ENCODE results near the gene OCIAD1. TPM values are rescaled to one million over a fixed set of nuclear protein-coding genes. Genes with fewer than 3 reads are reported as not detected.
A peak's percentile ranks its signal among the peaks of the same experiment; 100 is the strongest.
"Not testable (repeated sequence)": the region's sequence is repeated elsewhere in the genome, so short reads cannot be mapped to it uniquely, and the experiment has no call there.

OCIAD1 gene
- total RNA-seq, 8 experiments from 2014 or later, result 148 to 229 (median 187) TPM

- in situ Hi-C loops (cut with MboI; ENCODE audit: low pct_unique_long_range_greater_than_20kb in 2 of 9, low sequenced_read_pairs in 9 of 9, unreplicated experiment in 9 of 9), result no loop called here
- WGBS, 10 experiments, result 86% methylated on average over 1 of the region's 1 CpG; no CpG with 5 or more reads in 9 of the 10 experiments
- Histone ChIP-seq H3K4me3 (no peak overlapping the region), H3K4me1 (replicated peaks in 1 of 2) (no peaks in the 10 kb centered on the region), H3K27ac (no peak overlapping the region)
- peak in 2 of 8 experiments; percentile 63 to 70 for ATAC-seq (replicated peaks in 6 of 8)
Measured at GRCh38 chr4:48877827-48878535, 47.1 kb downstream of the OCIAD1 start.

- 45 to 83% (median 65%) methylated on average over 1 to 9 of the region's 9 CpGs for WGBS, 10 experiments
- peak in 1 of 8 experiments; percentile 32 for ATAC-seq (replicated peaks in 6 of 8)
- no peaks in the 10 kb centered on the region for H3K4me1 ChIP-seq (replicated peaks in 1 of 2)
- no peak overlapping the region for H3K27ac ChIP-seq
- no peak overlapping the region for H3K4me3 ChIP-seq
- in situ Hi-C loops (cut with MboI; ENCODE audit: low pct_unique_long_range_greater_than_20kb in 2 of 9, low sequenced_read_pairs in 9 of 9, unreplicated experiment in 9 of 9), result no loop called here
Measured at GRCh38 chr4:48879561-48880442, 48.9 kb downstream of the OCIAD1 start.

- H3K4me1 ChIP-seq (replicated peaks in 1 of 2); in situ Hi-C loops (cut with MboI; ENCODE audit: low pct_unique_long_range_greater_than_20kb in 2 of 9, low sequenced_read_pairs in 9 of 9, unreplicated experiment in 9 of 9); H3K4me3 ChIP-seq; H3K27ac ChIP-seq; ATAC-seq (replicated peaks in 6 of 8): not testable (repeated sequence)
- WGBS, 10 experiments, result 13 to 76% (median 63%) methylated on average over 1 to 3 of the region's 3 CpGs; no CpG with 5 or more reads in 3 of the 10 experiments
Measured at GRCh38 chr4:48881646-48882045, 50.8 kb downstream of the OCIAD1 start.

GRCh38 chr4:48889750-48890149 lies 58.9 kb downstream of the OCIAD1 start:
- 100% methylated on average over 1 of the region's 3 CpGs; no CpG with 5 or more reads in 9 of the 10 experiments for WGBS, 10 experiments
- H3K4me3 ChIP-seq; H3K4me1 ChIP-seq (replicated peaks in 1 of 2); in situ Hi-C loops (cut with MboI; ENCODE audit: low pct_unique_long_range_greater_than_20kb in 2 of 9, low sequenced_read_pairs in 9 of 9, unreplicated experiment in 9 of 9); H3K27ac ChIP-seq; ATAC-seq (replicated peaks in 6 of 8): not testable (repeated sequence)

GRCh38 chr4:48891028-48891619 lies 60.2 kb downstream of the OCIAD1 start:
- in situ Hi-C loops (cut with MboI; ENCODE audit: low pct_unique_long_range_greater_than_20kb in 2 of 9, low sequenced_read_pairs in 9 of 9, unreplicated experiment in 9 of 9), result no loop called here
- no peak overlapping the region for H3K4me3 ChIP-seq
- H3K4me1 ChIP-seq (replicated peaks in 1 of 2), result no peaks in the 10 kb centered on the region
- no peak for ATAC-seq (replicated peaks in 6 of 8)
- no peak overlapping the region for H3K27ac ChIP-seq

- 73 to 100% (median 96%) methylated on average over 1 to 3 of the region's 3 CpGs; no CpG with 5 or more reads in 5 of the 10 experiments for WGBS, 10 experiments
- H3K4me1 ChIP-seq (replicated peaks in 1 of 2), result no peaks in the 10 kb centered on the region
- H3K4me3 ChIP-seq, result no peak overlapping the region
- no peak for ATAC-seq (replicated peaks in 6 of 8)
- in situ Hi-C loops (cut with MboI; ENCODE audit: low pct_unique_long_range_greater_than_20kb in 2 of 9, low sequenced_read_pairs in 9 of 9, unreplicated experiment in 9 of 9), result no loop called here
- H3K27ac ChIP-seq, result no peak overlapping the region
Measured at GRCh38 chr4:48896845-48897244, 66.0 kb downstream of the OCIAD1 start.

GRCh38 chr4:48898733-48899431 lies 68.0 kb downstream of the OCIAD1 start:
- in situ Hi-C loops (cut with MboI; ENCODE audit: low pct_unique_long_range_greater_than_20kb in 2 of 9, low sequenced_read_pairs in 9 of 9, unreplicated experiment in 9 of 9), result no loop called here
- Histone ChIP-seq H3K27ac (no peak overlapping the region), H3K4me3 (no peak overlapping the region), H3K4me1 (replicated peaks in 1 of 2) (no peaks in the 10 kb centered on the region)
- WGBS, 10 experiments, result 87 to 100% (median 95%) methylated on average over 1 to 5 of the region's 5 CpGs; no CpG with 5 or more reads in 2 of the 10 experiments
- ATAC-seq (replicated peaks in 6 of 8), result no peak

- WGBS, 10 experiments, result 55 to 80% (median 67%) methylated on average over 1 of the region's 1 CpG; no CpG with 5 or more reads in 3 of the 10 experiments
- no peak for ATAC-seq (replicated peaks in 6 of 8)
- Histone ChIP-seq H3K4me1 (replicated peaks in 1 of 2) (no peaks in the 10 kb centered on the region), H3K4me3 (no peak overlapping the region), H3K27ac (no peak overlapping the region)
- in situ Hi-C loops (cut with MboI; ENCODE audit: low pct_unique_long_range_greater_than_20kb in 2 of 9, low sequenced_read_pairs in 9 of 9, unreplicated experiment in 9 of 9), result no loop called here
Measured at GRCh38 chr4:48899432-48899749, 68.5 kb downstream of the OCIAD1 start.

- no peak overlapping the region for H3K27ac ChIP-seq
- 50 to 100% (median 83%) methylated on average over 2 to 4 of the region's 4 CpGs; no CpG with 5 or more reads in 5 of the 10 experiments for WGBS, 10 experiments
- no peak overlapping the region for H3K4me3 ChIP-seq
- H3K4me1 ChIP-seq (replicated peaks in 1 of 2), result no peaks in the 10 kb centered on the region
- in situ Hi-C loops (cut with MboI; ENCODE audit: low pct_unique_long_range_greater_than_20kb in 2 of 9, low sequenced_read_pairs in 9 of 9, unreplicated experiment in 9 of 9), result no loop called here
- peak in 5 of 8 experiments; percentile 24 to 66 (median 35) for ATAC-seq (replicated peaks in 6 of 8)
Measured at GRCh38 chr4:48899950-48900349, 69.1 kb downstream of the OCIAD1 start.

- in situ Hi-C loops (cut with MboI; ENCODE audit: low pct_unique_long_range_greater_than_20kb in 2 of 9, low sequenced_read_pairs in 9 of 9, unreplicated experiment in 9 of 9), result no loop called here
- Histone ChIP-seq H3K27ac (no peak overlapping the region), H3K4me1 (replicated peaks in 1 of 2) (no peaks in the 10 kb centered on the region), H3K4me3 (no peak overlapping the region)
- no peak for ATAC-seq (replicated peaks in 6 of 8)
- WGBS, 10 experiments, result 78 to 100% (median 97%) methylated on average over 1 to 4 of the region's 4 CpGs; no CpG with 5 or more reads in 1 of the 10 experiments
Measured at GRCh38 chr4:48901196-48901595, 70.3 kb downstream of the OCIAD1 start.

- peak in 3 of 8 experiments; percentile 86 to 90 (median 86) for ATAC-seq (replicated peaks in 6 of 8)
- Histone ChIP-seq H3K4me1 (replicated peaks in 1 of 2) (no peaks in the 10 kb centered on the region), H3K27ac (no peak overlapping the region), H3K4me3 (no peak overlapping the region)
- in situ Hi-C loops (cut with MboI; ENCODE audit: low pct_unique_long_range_greater_than_20kb in 2 of 9, low sequenced_read_pairs in 9 of 9, unreplicated experiment in 9 of 9), result no loop called here
Measured at GRCh38 chr4:48902266-48902665, 71.4 kb downstream of the OCIAD1 start.

- WGBS, 10 experiments, result 60 to 100% (median 100%) methylated on average over 1 to 4 of the region's 4 CpGs; no CpG with 5 or more reads in 4 of the 10 experiments
- no peak for ATAC-seq (replicated peaks in 6 of 8)
- no peak overlapping the region for H3K4me3 ChIP-seq
- no peak overlapping the region for H3K27ac ChIP-seq
- in situ Hi-C loops (cut with MboI; ENCODE audit: low pct_unique_long_range_greater_than_20kb in 2 of 9, low sequenced_read_pairs in 9 of 9, unreplicated experiment in 9 of 9), result no loop called here
- H3K4me1 ChIP-seq (replicated peaks in 1 of 2), result no peaks in the 10 kb centered on the region
Measured at GRCh38 chr4:48904101-48904500, 73.2 kb downstream of the OCIAD1 start.
